HEK293 (cell line): ENCODE measurements around the gene CCDC183.

Experiments
- CTCF ChIA-PET: fragments of 350-600 bp; formaldehyde crosslinking; extraction: SDS; loops from one replicate; lab custom pipeline; 2021; ENCODE audit warnings: antibody characterized with exemption; lab: Yijun Ruan, JAX
- POLR2A ChIA-PET: fragments of 300-600 bp; formaldehyde crosslinking; extraction: SDS; loops from one replicate; lab custom pipeline; 2020; ENCODE audit warnings: antibody characterized with exemption, inconsistent platforms; lab: Yijun Ruan, JAX
- H3K27ac ChIP-seq: fragments of 200-500 bp; sonication (Bioruptor generic); 2 replicates; pipeline ENCODE4 v1.5.1; 2014; ENCODE audit warnings: low read depth, low read length, control low read depth, inconsistent platforms; ENCODE audit errors: extremely low read depth
- H3K36me3 ChIP-seq, 2 experiments: fragments of 200-500 bp in 1 of 2; sonication (Bioruptor generic) in 1 of 2; 1 replicate in 1 of 2; 2 replicates in 1 of 2; pipeline ENCODE4 v1.5.1; 2014 to 2017; ENCODE audit warnings: inconsistent platforms in 2 of 2, low read length in 2 of 2; ENCODE audit not compliant: control insufficient read depth in 2 of 2, insufficient read depth in 1 of 2
- H3K4me1 ChIP-seq: fragments of 200-500 bp; sonication (Bioruptor generic); 2 replicates; pipeline ENCODE4 v1.5.1; 2014; ENCODE audit warnings: mild to moderate bottlenecking, low read length, inconsistent platforms; ENCODE audit not compliant: control insufficient read depth, insufficient read depth
- H3K4me3 ChIP-seq: 2 replicates; pipeline ENCODE4 v1.5.1; 2011; ENCODE audit warnings: low read depth, mild to moderate bottlenecking, control low read depth, low read length, moderate library complexity
- H3K9me3 ChIP-seq: fragments of 200-500 bp; sonication (Bioruptor generic); 2 replicates; pipeline ENCODE4 v1.5.1; 2014; ENCODE audit warnings: low read depth, low read length, inconsistent platforms; ENCODE audit not compliant: control insufficient read depth, insufficient read depth
- GLI2 ChIP-seq: fragments of 450-650 bp; formaldehyde crosslinking; IDR thresholded peaks from 2 replicates; pipeline ENCODE4; 2017; ENCODE audit warnings: missing biosample characterization, missing genetic modification characterization, low read depth, borderline replicate concordance
- KLF1 ChIP-seq: fragments of 450-650 bp; formaldehyde crosslinking; IDR thresholded peaks from 2 replicates; pipeline ENCODE4 v1.5.1; 2016; ENCODE audit warnings: missing biosample characterization, missing genetic modification characterization
- KLF16 ChIP-seq: fragments of 450-650 bp; formaldehyde crosslinking; IDR thresholded peaks from 2 replicates; pipeline ENCODE4 v1.5.1; 2017; ENCODE audit warnings: missing biosample characterization, missing genetic modification characterization
- PBX3 ChIP-seq: sonication (generic); formaldehyde crosslinking; IDR thresholded peaks from 2 replicates; pipeline ENCODE4 v1.8.1; 2022; ENCODE audit warnings: mild to moderate bottlenecking, moderate library complexity, missing genetic modification reagents
- ZBTB11 ChIP-seq: fragments of 450-650 bp; formaldehyde crosslinking; conservative IDR thresholded peaks from 2 replicates; pipeline ENCODE4 v1.5.1; 2016; ENCODE audit warnings: low read depth, missing biosample characterization, missing genetic modification characterization
- ZBTB17 ChIP-seq: fragments of 450-650 bp; formaldehyde crosslinking; IDR thresholded peaks from 2 replicates; pipeline ENCODE4 v1.5.1; 2016; ENCODE audit warnings: missing biosample characterization, missing genetic modification characterization
- ZFP69B ChIP-seq: fragments of 450-650 bp; formaldehyde crosslinking; IDR thresholded peaks from 2 replicates; pipeline ENCODE4 v1.5.1; 2016; ENCODE audit warnings: missing biosample characterization, missing genetic modification characterization
- ZNF174 ChIP-seq: fragments of 450-650 bp; formaldehyde crosslinking; IDR thresholded peaks from 2 replicates; pipeline ENCODE4 v1.5.0; 2017; ENCODE audit warnings: missing biosample characterization, mild to moderate bottlenecking, missing genetic modification characterization
- ZNF202 ChIP-seq: fragments of 450-650 bp; formaldehyde crosslinking; IDR thresholded peaks from 2 replicates; pipeline ENCODE4 v1.5.1; 2016; ENCODE audit warnings: missing biosample characterization, missing genetic modification characterization, borderline replicate concordance
- ZNF366 ChIP-seq: fragments of 450-650 bp; formaldehyde crosslinking; conservative IDR thresholded peaks from 2 replicates; pipeline ENCODE4 v1.5.1; 2016; ENCODE audit warnings: missing biosample characterization, missing genetic modification characterization
- ZNF398 ChIP-seq: fragments of 450-650 bp; formaldehyde crosslinking; IDR thresholded peaks from 2 replicates; pipeline ENCODE4 v1.5.1; 2017; ENCODE audit warnings: missing biosample characterization, missing genetic modification characterization
- ZNF416 ChIP-seq: fragments of 450-650 bp; formaldehyde crosslinking; IDR thresholded peaks from 2 replicates; pipeline ENCODE4 v1.5.1; 2016; ENCODE audit warnings: missing biosample characterization, missing genetic modification characterization
- ZNF560 ChIP-seq: fragments of 450-650 bp; formaldehyde crosslinking; IDR thresholded peaks from 2 replicates; pipeline ENCODE4 v1.5.1; 2017; ENCODE audit warnings: missing biosample characterization, missing genetic modification characterization, borderline replicate concordance
- ZNF571 ChIP-seq: fragments of 450-650 bp; formaldehyde crosslinking; IDR thresholded peaks from 2 replicates; pipeline ENCODE4 v1.5.0; 2017; ENCODE audit warnings: missing biosample characterization, missing genetic modification characterization
- ZNF692 ChIP-seq: fragments of 450-650 bp; formaldehyde crosslinking; IDR thresholded peaks from 2 replicates; pipeline ENCODE4 v1.5.1; 2016; ENCODE audit warnings: missing biosample characterization, missing genetic modification characterization
- ZNF701 ChIP-seq: fragments of 450-650 bp; formaldehyde crosslinking; IDR thresholded peaks from 2 replicates; pipeline ENCODE4 v1.5.1; 2016; ENCODE audit warnings: missing biosample characterization, missing genetic modification characterization
- ZNF777 ChIP-seq: fragments of 450-650 bp; formaldehyde crosslinking; IDR thresholded peaks from 2 replicates; pipeline ENCODE4 v1.5.1; 2017; ENCODE audit warnings: missing biosample characterization, missing genetic modification characterization, borderline replicate concordance
- ZNF830 ChIP-seq: fragments of 450-650 bp; IDR thresholded peaks from 2 replicates; pipeline ENCODE4 v1.5.0; 2018; ENCODE audit warnings: missing biosample characterization, missing genetic modification characterization, low read depth, mild to moderate bottlenecking, moderate library complexity
- TF ChIP-seq, protein P1 (sequence below): fragments of 450-650 bp; IDR thresholded peaks from 2 replicates; pipeline ENCODE4 v1.5.1; 2018; ENCODE audit warnings: missing biosample characterization, missing genetic modification characterization

The CCDC183 gene

DNA sequence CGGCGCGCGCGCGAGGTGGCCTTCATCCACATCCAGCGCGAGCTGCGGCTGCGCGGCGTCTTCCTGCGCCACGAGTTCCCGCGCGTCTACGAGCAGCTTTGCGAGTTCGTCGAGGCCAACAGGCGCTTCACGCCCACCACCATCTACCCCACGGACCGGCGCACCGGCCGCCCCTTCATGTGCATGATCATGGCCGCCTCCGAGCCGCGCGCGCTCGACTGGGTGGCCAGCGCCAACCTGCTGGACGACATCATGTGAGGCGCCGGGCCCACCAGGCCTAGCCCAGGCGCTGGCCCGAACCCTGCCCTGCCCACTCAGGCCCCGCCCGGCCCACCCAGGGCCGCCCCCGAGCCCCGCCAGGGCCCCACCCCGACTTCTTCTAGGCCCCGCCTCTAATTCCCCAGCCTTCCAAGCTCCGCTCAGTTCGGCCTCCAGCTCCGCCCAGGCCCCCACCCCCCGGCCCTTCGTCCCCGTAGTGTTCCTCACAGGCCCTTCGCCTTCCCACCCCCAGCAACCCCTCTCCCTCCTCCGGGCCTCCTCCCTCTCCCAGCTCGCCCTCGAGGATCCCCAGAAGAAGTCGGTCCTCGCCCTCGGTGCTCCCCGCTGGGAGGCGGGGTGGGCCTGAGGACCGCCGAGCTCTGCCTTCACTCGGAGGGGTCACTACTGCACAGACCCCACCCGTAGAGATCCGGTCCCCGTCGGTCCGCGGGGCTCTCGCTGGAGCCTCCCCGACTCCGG lies 51.1 kb downstream of the CCDC183 start:
- POLR2A ChIA-PET: interaction anchor here (0.6 to 2.0 kb wide), 16 partner anchors 9 to 393 kb away, joined by 3 to 17 read pairs (median 3); partner anchors contain the start of genes EDF1, PAXX, TRAF2 and TUBB4B
- Histone ChIP-seq H3K27ac (peak overlapping the region; percentile 94; the same call in 1 of the 2 replicates), H3K4me1 (0 out of 2 replicates have a peak, but pooled peaks cover 4% of the 10 kb centered on the region), H3K36me3 (peaks cover 0 to 26% of the 10 kb centered on the region in 2 experiments; a peak in 1 of 3 replicates), H3K9me3 (no peaks in the 10 kb centered on the region)
- peak; percentile 100 for TF ChIP-seq ZNF560 (tag by site-specific recombination)
- no peak for TF ChIP-seq GLI2 (tag by site-specific recombination)
- 0 out of 2 replicates have a peak, but pooled peaks have one; percentile 23 for TF ChIP-seq KLF16 (tag by site-specific recombination)
- TF ChIP-seq ZNF202 (tag by site-specific recombination): no peak
- TF ChIP-seq ZNF174 (tag by site-specific recombination): no peak
- no peak for TF ChIP-seq ZNF571 (tag by site-specific recombination)
- TF ChIP-seq, protein P1, sequence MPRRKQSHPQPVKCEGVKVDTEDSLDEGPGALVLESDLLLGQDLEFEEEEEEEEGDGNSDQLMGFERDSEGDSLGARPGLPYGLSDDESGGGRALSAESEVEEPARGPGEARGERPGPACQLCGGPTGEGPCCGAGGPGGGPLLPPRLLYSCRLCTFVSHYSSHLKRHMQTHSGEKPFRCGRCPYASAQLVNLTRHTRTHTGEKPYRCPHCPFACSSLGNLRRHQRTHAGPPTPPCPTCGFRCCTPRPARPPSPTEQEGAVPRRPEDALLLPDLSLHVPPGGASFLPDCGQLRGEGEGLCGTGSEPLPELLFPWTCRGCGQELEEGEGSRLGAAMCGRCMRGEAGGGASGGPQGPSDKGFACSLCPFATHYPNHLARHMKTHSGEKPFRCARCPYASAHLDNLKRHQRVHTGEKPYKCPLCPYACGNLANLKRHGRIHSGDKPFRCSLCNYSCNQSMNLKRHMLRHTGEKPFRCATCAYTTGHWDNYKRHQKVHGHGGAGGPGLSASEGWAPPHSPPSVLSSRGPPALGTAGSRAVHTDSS: 0 out of 2 replicates have a peak, but pooled peaks have one; percentile 16
- TF ChIP-seq ZBTB17 (tag by site-specific recombination): peak; percentile 79; the same call in 1 of the 2 replicates
- TF ChIP-seq ZFP69B (tag by site-specific recombination): peak; percentile 24; the same call in 1 of the 2 replicates
- TF ChIP-seq ZNF830 (tag by site-specific recombination): no peak
- TF ChIP-seq ZNF366 (tag by site-specific recombination): peak; percentile 15; the same call in 1 of the 2 replicates
- TF ChIP-seq ZBTB11 (tag by site-specific recombination): 0 out of 2 replicates have a peak, but pooled peaks have one; percentile 12
- no peak for TF ChIP-seq ZNF416 (tag by site-specific recombination)
- TF ChIP-seq ZNF701 (tag by site-specific recombination): no peak
- peak; percentile 78; the same call in 1 of the 2 replicates for TF ChIP-seq ZNF777 (tag by site-specific recombination)
- TF ChIP-seq ZNF398 (tag by site-specific recombination): peak; percentile 62
- peak; percentile 29; the same call in 1 of the 2 replicates for TF ChIP-seq PBX3 (CRISPR knock-in tag)
- TF ChIP-seq KLF1 (tag by site-specific recombination): peak; percentile 63
- peak; percentile 71 for TF ChIP-seq ZNF692 (tag by site-specific recombination)
- TF ChIP-seq, all 188 proteins: peak for 12
- peak overlapping the region; percentile 57 for H3K4me3 ChIP-seq
- CTCF ChIA-PET: interaction anchor here (0.5 to 2.3 kb wide), 3 partner anchors 72 to 188 kb away, joined by 3 to 11 read pairs (median 11); no protein-coding TSS in a partner anchor
